Ascending aorta (tissue), 2 donors: Measurements from ENCODE around the gene LTO1. TPM values are rescaled to one million over a fixed set of nuclear protein-coding genes. Genes with fewer than 3 reads are reported as not detected.

ENCODE experiments used
- DNase-seq, 2 donors: peaks; one replicate each; pipeline ENCODE4 v3.0.0-alpha.2; 2019; ENCODE audit warnings: low spot score in 2 of 2
- H3K27ac ChIP-seq, 2 donors: fragments of 200-600 bp; sonication (generic); one replicate each; pipeline ENCODE4 v1.5.1; 2016 to 2017; ENCODE audit warnings: mild to moderate bottlenecking in 1 of 2
- H3K27me3 ChIP-seq: fragments of 200-600 bp; sonication (generic); one replicate; pipeline ENCODE4 v1.5.1; 2017
- H3K36me3 ChIP-seq, 2 donors: fragments of 200-600 bp; sonication (generic); one replicate each; pipeline ENCODE4 v1.5.1; 2016
- H3K4me1 ChIP-seq, 2 donors: fragments of 200-600 bp; sonication (generic); one replicate each; pipeline ENCODE4 v1.5.1; 2016 to 2017; ENCODE audit warnings: mild to moderate bottlenecking in 1 of 2
- H3K4me3 ChIP-seq, 2 donors: fragments of 200-600 bp; sonication (generic); one replicate each; pipeline ENCODE4 v1.5.1; 2016 to 2017; ENCODE audit warnings: mild to moderate bottlenecking in 1 of 2
- H3K9me3 ChIP-seq, 2 donors: fragments of 200-600 bp; sonication (generic); one replicate each; pipeline ENCODE4 v1.5.1; 2016
- CTCF ChIP-seq, 3 experiments: fragments of 200-600 bp in 2 of 3; fragments of 450-650 bp in 1 of 3; sonication (generic) in 2 of 3; IDR thresholded peaks; one replicate each; pipeline ENCODE4 v1.5.1; 2016 to 2019; ENCODE audit warnings: antibody characterized with exemption in 3 of 3, mild to moderate bottlenecking in 1 of 3, moderate library complexity in 1 of 3
- intact Hi-C: fragments of 100-400 bp; cut with DNase I; formaldehyde crosslinking; loops from one replicate; pipeline ENCODE4 v1.15.1; 2023
- total RNA-seq: library from RNA; depleted of rRNA; stranded (reverse); fragments of >200 nt; gene quantifications from one replicate; pipeline ENCODE4 v1.1.0, GENCODE V29; 2016

The LTO1 gene
- total RNA-seq, 1 donor from 2014 or later: 10.2 TPM

DNA sequence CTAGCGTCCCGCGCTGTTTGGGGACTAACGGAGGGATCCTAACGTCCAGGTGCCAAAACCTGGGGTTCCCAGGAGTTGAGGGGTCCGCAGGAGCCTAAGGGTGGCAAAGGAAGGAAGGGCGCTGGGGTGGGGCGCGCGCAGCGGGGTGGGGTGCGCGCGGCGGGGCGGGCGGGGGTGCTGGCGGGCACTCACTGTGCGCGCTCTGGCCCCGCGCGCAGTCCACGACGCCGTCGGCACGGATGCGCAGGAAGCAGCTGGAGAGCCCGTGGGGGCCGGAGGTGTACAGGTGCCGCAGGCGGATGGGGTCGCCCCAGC lies 28.3 kb upstream of the LTO1 start:
- peak overlapping the region; percentile 29 to 40 for H3K4me3 ChIP-seq
- peaks cover 16% of the 10 kb centered on the region for H3K27me3 ChIP-seq
- H3K9me3 ChIP-seq: no peaks in the 10 kb centered on the region
- TF ChIP-seq CTCF (IDR thresholded peaks at IDR 0.05): no peak
- H3K36me3 ChIP-seq: no peaks in the 10 kb centered on the region
- H3K27ac ChIP-seq: no peak overlapping the region
- intact Hi-C loops: loop anchor here (5.0 kb wide), 1 partner anchor 489 kb away; no protein-coding TSS in a partner anchor
- H3K4me1 ChIP-seq: peaks cover 0 to 14% of the 10 kb centered on the region in 2 donors
- no peak for DNase-seq

GRCh38 chr11:69702769-69703452 lies 27.8 kb upstream of the LTO1 start:
- TF ChIP-seq CTCF (IDR thresholded peaks at IDR 0.05): no peak
- Histone ChIP-seq H3K4me3 (peak overlapping the region in 1 of 2 donors; percentile 40), H3K27me3 (peaks cover 16% of the 10 kb centered on the region), H3K27ac (no peak overlapping the region), H3K36me3 (no peaks in the 10 kb centered on the region), H3K9me3 (no peaks in the 10 kb centered on the region), H3K4me1 (peaks cover 0 to 14% of the 10 kb centered on the region in 2 donors)
- intact Hi-C loops: loop anchor here (5.0 kb wide), 1 partner anchor 489 kb away; no protein-coding TSS in a partner anchor
- no peak for DNase-seq

- intact Hi-C loops: loop anchor here (5.0 kb wide), 1 partner anchor 490 kb away; no protein-coding TSS in a partner anchor
- no peaks in the 10 kb centered on the region for H3K36me3 ChIP-seq
- no peaks in the 10 kb centered on the region for H3K9me3 ChIP-seq
- peaks cover 0 to 14% of the 10 kb centered on the region in 2 donors for H3K4me1 ChIP-seq
- no peak for DNase-seq
- no peak overlapping the region for H3K27ac ChIP-seq
- no peak for TF ChIP-seq CTCF (IDR thresholded peaks at IDR 0.05)
- peaks cover 16% of the 10 kb centered on the region for H3K27me3 ChIP-seq
- H3K4me3 ChIP-seq: no peak overlapping the region
Observed at GRCh38 chr11:69702239-69702691, 27.1 kb upstream of the LTO1 start.

DNA sequence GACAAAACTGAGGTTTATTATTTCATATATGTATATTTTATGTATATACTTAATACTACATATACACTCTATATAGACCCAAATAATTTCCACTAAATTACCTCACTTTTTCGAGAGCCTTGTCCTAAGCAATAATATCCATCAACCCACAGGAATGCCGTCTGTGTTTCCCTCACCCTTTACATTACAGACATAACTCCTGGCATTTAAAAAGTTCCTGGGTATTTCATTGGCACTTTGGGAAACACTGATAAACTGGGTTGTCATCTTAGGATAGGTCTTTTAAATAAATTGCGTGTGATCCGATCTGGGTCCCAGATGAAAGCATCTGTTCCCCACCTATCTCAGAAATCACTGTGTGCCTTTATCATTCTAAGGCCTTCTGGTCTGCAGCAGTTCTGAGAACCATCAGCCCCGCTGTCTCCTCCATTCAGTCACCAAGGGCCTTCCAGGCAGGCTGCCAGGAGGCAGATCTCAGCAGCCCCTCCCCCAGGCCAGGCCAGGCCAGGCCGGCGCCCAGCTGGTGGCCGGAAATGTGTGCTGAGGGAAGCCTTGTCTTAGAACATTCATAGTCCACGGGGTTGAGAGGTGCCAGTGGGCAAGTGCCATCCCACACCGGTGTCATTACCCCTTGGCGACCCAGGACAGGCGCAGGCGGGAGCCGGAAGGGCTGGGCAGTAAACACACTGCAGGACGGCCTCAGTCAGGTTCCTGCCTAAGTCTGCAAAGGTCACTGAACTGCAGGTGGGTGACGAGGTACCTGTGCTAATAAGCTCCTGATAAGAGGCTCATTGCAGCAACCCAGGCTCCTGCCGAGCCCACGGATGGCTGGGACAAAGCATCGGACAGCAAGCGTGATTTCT lies 25.4 kb upstream of the LTO1 start:
- Histone ChIP-seq H3K36me3 (no peaks in the 10 kb centered on the region), H3K27ac (no peak overlapping the region), H3K9me3 (no peaks in the 10 kb centered on the region), H3K4me3 (no peak overlapping the region), H3K4me1 (peaks cover 0 to 14% of the 10 kb centered on the region in 2 donors), H3K27me3 (peaks cover 16% of the 10 kb centered on the region)
- no peak for DNase-seq
- intact Hi-C loops: loop anchor here (5.0 kb wide), 1 partner anchor 492 kb away; no protein-coding TSS in a partner anchor
- TF ChIP-seq CTCF (IDR thresholded peaks at IDR 0.05): no peak

DNA sequence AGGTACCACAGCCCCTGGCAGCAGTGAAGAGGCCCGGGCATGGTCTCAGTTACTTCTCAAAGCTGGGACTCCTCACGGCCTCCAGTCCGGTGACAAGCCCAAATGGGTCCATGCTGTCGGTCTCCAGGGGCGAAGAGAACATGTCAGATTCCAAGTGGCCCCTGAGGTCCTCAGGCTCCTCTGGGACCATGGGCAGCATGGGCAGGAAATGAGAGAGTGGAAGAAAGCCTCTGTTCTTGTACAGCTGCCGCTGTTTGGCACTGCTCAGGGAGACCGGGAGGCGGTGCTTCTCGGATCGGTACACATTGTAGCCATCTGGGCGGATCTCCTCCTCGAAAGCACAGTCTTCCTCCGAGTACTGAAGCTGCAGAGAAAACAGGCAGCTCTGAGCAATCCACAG lies 24.1 kb upstream of the LTO1 start:
- H3K4me3 ChIP-seq: no peak overlapping the region
- H3K27ac ChIP-seq: no peak overlapping the region
- no peaks in the 10 kb centered on the region for H3K36me3 ChIP-seq
- DNase-seq: no peak
- no peaks in the 10 kb centered on the region for H3K9me3 ChIP-seq
- peaks cover 14% of the 10 kb centered on the region for H3K27me3 ChIP-seq
- peaks cover 0 to 9% of the 10 kb centered on the region in 2 donors for H3K4me1 ChIP-seq
- TF ChIP-seq CTCF (IDR thresholded peaks at IDR 0.05): no peak
- intact Hi-C loops: no loop called here
